ENCODE results near the gene RPS6KC1. TPM values are rescaled to one million over a fixed set of nuclear protein-coding genes. Genes with fewer than 3 reads are reported as not detected.

The RPS6KC1 gene
- total RNA-seq, 1 experiment from 2014 or later = 16.9 TPM

DNA sequence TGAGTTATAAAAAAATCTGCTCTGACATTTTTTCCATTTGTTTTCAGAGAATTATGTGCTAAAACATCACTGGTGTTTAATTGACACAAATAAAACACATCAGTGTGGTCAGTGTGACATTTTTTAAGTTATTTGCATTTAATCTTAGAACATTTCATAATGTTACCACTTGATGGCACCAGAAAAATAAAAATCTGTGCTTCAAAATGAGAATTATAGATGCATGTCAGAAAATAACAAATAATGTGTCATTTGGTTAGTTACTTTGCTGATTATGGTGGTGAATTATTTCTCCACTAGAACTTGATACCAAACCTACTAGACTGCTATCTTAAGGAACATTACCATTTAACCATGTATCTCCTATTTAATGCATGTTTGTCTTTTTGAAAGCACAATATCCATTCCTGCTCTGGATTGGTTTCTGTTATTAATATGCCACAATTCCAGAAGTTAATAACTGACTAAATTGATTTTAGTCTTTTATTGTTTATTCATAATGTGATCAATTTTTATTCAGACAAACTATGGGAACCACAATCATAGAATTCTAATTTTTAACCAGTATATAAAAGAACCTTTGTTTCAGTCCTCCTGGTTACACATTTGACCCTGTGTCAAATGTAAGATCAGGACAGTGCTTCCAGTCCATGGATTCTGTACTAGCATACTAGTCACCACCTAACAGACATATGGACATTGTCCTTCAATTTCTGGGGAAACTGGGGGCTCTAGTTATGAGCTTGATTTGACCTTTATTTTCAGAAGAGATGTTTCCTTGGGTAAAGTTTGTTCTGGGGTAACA, 81.0 kb downstream of the RPS6KC1 start:
- no peak overlapping the region for H3K9ac ChIP-seq (ENCODE audit: extremely low read depth, insufficient read length, low read length)
- H3K23me2 ChIP-seq (ENCODE audit: insufficient read length, low read depth, low read length, poor library complexity, severe bottlenecking) = no peaks in the 10 kb centered on the region
- Mint-ChIP-seq H3K27me3 (ENCODE audit: low read depth) (no peaks in the 10 kb centered on the region), H3K9me3 (no peaks in the 10 kb centered on the region), H3K4me3 (no peak overlapping the region), H3K36me3 (ENCODE audit: insufficient read depth in 1 of 3, low read depth in 3 of 3) (no peaks in the 10 kb centered on the region), H3K4me1 (peaks cover 6 to 13% of the 10 kb centered on the region in 2 experiments; a peak in 3 of 4 replicates), H3K27ac (no peak overlapping the region)
- no peaks in the 10 kb centered on the region for H3K4me1 ChIP-seq (ENCODE audit: insufficient read depth, low read length)
- H3K9me3 ChIP-seq (ENCODE audit: control insufficient read depth, low read depth, low read length) = no peaks in the 10 kb centered on the region
- H2AK5ac ChIP-seq (ENCODE audit: insufficient read length, low read length) = no peak overlapping the region
- H3K23ac ChIP-seq (ENCODE audit: insufficient read length, low read depth, low read length) = no peak overlapping the region
- H3K79me2 ChIP-seq (ENCODE audit: insufficient read depth, low read length) = no peaks in the 10 kb centered on the region
- H3K4ac ChIP-seq (ENCODE audit: low read depth, low read length) = no peak overlapping the region
- H2BK15ac ChIP-seq (ENCODE audit: low read depth, low read length) = no peak overlapping the region
- H3K14ac ChIP-seq (ENCODE audit: insufficient read depth, low read length) = no peak overlapping the region
- DNase-seq = no peak
- H3K79me1 ChIP-seq (ENCODE audit: insufficient read depth, low read depth, low read length, poor library complexity, severe bottlenecking) = no peaks in the 10 kb centered on the region
- no peak overlapping the region for H2BK5ac ChIP-seq (ENCODE audit: insufficient read length, low read length)
- H3K27me3 ChIP-seq (ENCODE audit: insufficient read depth, low read length) = no peaks in the 10 kb centered on the region
- no peak overlapping the region for H2BK120ac ChIP-seq (ENCODE audit: low read depth, low read length, poor library complexity, severe bottlenecking)
- no peak overlapping the region for H3K4me2 ChIP-seq (ENCODE audit: insufficient read depth, insufficient read length, low read length)
- H3K27ac ChIP-seq (ENCODE audit: insufficient read length, low read depth, low read length) = no peak overlapping the region
- no peaks in the 10 kb centered on the region for H4K20me1 ChIP-seq (ENCODE audit: control insufficient read depth, insufficient read depth, insufficient read length)
- H2AFZ ChIP-seq (ENCODE audit: low read length) = no peak overlapping the region
- H4K91ac ChIP-seq (ENCODE audit: insufficient read length, low read depth, low read length) = no peak overlapping the region
- H2BK20ac ChIP-seq (ENCODE audit: low read depth, low read length, poor library complexity, severe bottlenecking) = no peak overlapping the region
- no peak overlapping the region for H3K18ac ChIP-seq (ENCODE audit: insufficient read length, low read depth, low read length)
- no peak overlapping the region for H4K8ac ChIP-seq (replicated peaks; ENCODE audit: insufficient read length, low read depth, low read length)
- no peak overlapping the region for H3T11ph ChIP-seq (ENCODE audit: low read length)
- TF ChIP-seq, protein P1, sequence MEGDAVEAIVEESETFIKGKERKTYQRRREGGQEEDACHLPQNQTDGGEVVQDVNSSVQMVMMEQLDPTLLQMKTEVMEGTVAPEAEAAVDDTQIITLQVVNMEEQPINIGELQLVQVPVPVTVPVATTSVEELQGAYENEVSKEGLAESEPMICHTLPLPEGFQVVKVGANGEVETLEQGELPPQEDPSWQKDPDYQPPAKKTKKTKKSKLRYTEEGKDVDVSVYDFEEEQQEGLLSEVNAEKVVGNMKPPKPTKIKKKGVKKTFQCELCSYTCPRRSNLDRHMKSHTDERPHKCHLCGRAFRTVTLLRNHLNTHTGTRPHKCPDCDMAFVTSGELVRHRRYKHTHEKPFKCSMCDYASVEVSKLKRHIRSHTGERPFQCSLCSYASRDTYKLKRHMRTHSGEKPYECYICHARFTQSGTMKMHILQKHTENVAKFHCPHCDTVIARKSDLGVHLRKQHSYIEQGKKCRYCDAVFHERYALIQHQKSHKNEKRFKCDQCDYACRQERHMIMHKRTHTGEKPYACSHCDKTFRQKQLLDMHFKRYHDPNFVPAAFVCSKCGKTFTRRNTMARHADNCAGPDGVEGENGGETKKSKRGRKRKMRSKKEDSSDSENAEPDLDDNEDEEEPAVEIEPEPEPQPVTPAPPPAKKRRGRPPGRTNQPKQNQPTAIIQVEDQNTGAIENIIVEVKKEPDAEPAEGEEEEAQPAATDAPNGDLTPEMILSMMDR (conservative IDR thresholded peaks at IDR 0.05) = no peak
- H4K5ac ChIP-seq (ENCODE audit: insufficient read length, low read depth, low read length) = no peak overlapping the region
- H2BK12ac ChIP-seq (ENCODE audit: insufficient read length, low read depth, low read length) = no peak overlapping the region
- H3K56ac ChIP-seq (ENCODE audit: insufficient read length, low read depth, low read length) = no peak overlapping the region

Data from H9 (cell line).